Nephron (organoid): ENCODE data around the gene DMBT1.

ENCODE experiments used
- H3K27ac Mint-ChIP-seq, 3 experiments: 2 replicates each; pipeline ENCODE4 v1.8.0; 2020; ENCODE audit warnings: mixed read lengths in 3 of 3, mild to moderate bottlenecking in 2 of 3, moderate library complexity in 1 of 3
- H3K27me3 Mint-ChIP-seq: 2 replicates; pipeline ENCODE4 v1.8.0; 2021; ENCODE audit warnings: low read depth, mild to moderate bottlenecking, moderate library complexity, mixed read lengths
- H3K36me3 Mint-ChIP-seq: 2 replicates; pipeline ENCODE4 v1.8.0; 2020; ENCODE audit warnings: low read depth, mixed read lengths
- H3K4me1 Mint-ChIP-seq: 2 replicates; pipeline ENCODE4 v1.8.0; 2020; ENCODE audit warnings: mixed read lengths
- H3K4me3 Mint-ChIP-seq, 3 experiments: 2 replicates each; pipeline ENCODE4 v1.8.0; 2020; ENCODE audit warnings: mild to moderate bottlenecking in 3 of 3, mixed read lengths in 3 of 3, moderate library complexity in 2 of 3
- H3K9me3 Mint-ChIP-seq: 2 replicates; pipeline ENCODE4 v1.8.0; 2020; ENCODE audit warnings: mixed read lengths
- TF ChIP-seq, protein P1 (sequence below), 3 experiments: fragments of 200-600 bp; sonication (generic); IDR thresholded peaks; one replicate each; pipeline ENCODE4 v1.5.0; 2021; ENCODE audit warnings: antibody characterized with exemption in 3 of 3; ENCODE audit not compliant: unreplicated experiment in 3 of 3

DMBT1 gene

DNA sequence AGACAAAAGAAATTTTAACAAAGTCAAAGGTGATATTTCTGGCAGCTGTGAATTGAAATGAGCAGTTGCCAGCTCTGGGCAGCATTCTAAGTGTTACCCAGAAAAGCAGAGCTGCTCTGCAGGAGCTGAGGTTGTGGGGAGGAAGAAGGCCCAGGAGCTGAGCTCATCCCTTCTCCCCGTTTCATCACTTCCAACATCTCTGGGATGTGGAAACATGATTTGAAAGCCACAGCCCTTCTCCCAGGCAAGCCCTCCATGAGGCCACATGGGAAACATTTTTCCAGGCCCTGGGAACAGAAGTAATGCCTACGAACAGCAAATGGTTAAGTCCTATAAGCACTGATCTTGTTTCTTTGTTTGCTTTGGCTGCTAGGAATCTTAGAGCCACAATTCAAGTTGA is 10.9 kb upstream of the DMBT1 start:
- no peaks in the 10 kb centered on the region for H3K36me3 Mint-ChIP-seq
- TF ChIP-seq, protein P1, sequence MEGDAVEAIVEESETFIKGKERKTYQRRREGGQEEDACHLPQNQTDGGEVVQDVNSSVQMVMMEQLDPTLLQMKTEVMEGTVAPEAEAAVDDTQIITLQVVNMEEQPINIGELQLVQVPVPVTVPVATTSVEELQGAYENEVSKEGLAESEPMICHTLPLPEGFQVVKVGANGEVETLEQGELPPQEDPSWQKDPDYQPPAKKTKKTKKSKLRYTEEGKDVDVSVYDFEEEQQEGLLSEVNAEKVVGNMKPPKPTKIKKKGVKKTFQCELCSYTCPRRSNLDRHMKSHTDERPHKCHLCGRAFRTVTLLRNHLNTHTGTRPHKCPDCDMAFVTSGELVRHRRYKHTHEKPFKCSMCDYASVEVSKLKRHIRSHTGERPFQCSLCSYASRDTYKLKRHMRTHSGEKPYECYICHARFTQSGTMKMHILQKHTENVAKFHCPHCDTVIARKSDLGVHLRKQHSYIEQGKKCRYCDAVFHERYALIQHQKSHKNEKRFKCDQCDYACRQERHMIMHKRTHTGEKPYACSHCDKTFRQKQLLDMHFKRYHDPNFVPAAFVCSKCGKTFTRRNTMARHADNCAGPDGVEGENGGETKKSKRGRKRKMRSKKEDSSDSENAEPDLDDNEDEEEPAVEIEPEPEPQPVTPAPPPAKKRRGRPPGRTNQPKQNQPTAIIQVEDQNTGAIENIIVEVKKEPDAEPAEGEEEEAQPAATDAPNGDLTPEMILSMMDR (IDR thresholded peaks at IDR 0.05; ENCODE audit: unreplicated experiment in 3 of 3) = no peak
- no peak overlapping the region for H3K27ac Mint-ChIP-seq
- no peak overlapping the region for H3K4me3 Mint-ChIP-seq
- no peaks in the 10 kb centered on the region for H3K9me3 Mint-ChIP-seq
- H3K4me1 Mint-ChIP-seq = no peaks in the 10 kb centered on the region
- H3K27me3 Mint-ChIP-seq = peaks cover 5% of the 10 kb centered on the region

DNA sequence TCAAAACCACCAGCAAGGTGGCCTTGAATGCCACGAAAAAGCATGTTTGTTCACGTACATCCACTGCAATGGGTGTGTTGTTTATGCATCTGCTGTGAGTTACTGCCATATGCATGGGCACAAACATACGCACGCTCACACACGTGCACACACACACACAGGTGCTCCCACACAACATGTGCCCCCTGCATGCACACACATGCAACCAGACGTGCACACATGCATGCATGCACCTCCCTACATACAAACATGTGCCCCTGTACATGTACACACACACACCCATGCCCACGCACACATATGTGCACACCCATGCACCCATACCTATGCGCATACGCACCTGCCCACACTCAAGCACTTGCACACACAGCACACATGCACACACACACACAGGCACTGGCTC is 10.1 kb upstream of the DMBT1 start:
- H3K27ac Mint-ChIP-seq = no peak overlapping the region
- H3K27me3 Mint-ChIP-seq = no peaks in the 10 kb centered on the region
- TF ChIP-seq, protein P1 (IDR thresholded peaks at IDR 0.05; ENCODE audit: unreplicated experiment in 3 of 3) = no peak
- no peaks in the 10 kb centered on the region for H3K36me3 Mint-ChIP-seq
- H3K4me3 Mint-ChIP-seq = no peak overlapping the region
- H3K4me1 Mint-ChIP-seq = no peaks in the 10 kb centered on the region
- H3K9me3 Mint-ChIP-seq = no peaks in the 10 kb centered on the region

DNA sequence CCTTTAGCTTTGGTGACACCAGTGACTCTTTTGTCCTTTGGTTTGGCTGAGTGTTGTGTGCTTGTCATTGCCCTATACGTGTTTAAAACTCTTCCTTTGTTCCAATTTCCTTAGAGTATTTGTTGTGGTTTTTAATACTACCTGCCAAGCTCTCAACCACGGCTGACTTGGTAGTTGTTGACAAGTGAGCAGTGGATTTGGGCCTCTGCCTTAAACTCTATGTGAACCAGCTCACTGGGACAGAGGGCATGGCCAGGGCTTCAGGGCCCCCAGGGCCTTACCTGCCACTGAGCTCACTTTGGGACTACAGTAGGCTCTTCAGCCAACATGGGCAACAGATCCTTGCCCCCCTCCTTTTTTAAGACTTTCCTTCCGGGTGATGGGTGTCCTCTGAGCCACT is 9.6 kb upstream of the DMBT1 start:
- Mint-ChIP-seq H3K9me3 (peaks cover under 1% of the 10 kb centered on the region), H3K36me3 (no peaks in the 10 kb centered on the region), H3K27ac (no peak overlapping the region), H3K4me3 (no peak overlapping the region), H3K27me3 (no peaks in the 10 kb centered on the region), H3K4me1 (no peaks in the 10 kb centered on the region)
- TF ChIP-seq, protein P1 (IDR thresholded peaks at IDR 0.05; ENCODE audit: unreplicated experiment in 3 of 3) = no peak

DNA sequence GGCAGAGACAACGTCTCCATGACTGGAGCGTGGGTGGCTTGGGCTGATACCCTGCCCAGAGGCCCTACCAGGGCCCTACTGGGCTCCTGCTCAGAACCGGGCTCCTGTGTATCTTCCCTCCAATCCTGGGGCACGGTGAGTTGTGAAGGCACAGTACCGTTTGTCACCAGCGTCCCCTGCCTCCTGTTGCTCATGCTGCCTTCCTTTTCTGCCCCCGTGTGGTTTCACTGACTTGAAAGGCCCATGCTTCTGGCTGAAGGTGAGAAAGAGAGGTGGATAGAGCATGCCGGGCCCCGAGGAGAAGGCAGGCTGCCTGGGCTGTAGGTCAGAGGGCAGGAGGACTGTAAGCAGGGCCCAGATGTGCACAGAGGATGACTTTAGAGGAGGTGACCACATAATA is 9.1 kb upstream of the DMBT1 start:
- Mint-ChIP-seq H3K4me3 (no peak overlapping the region), H3K4me1 (no peaks in the 10 kb centered on the region), H3K27me3 (no peaks in the 10 kb centered on the region), H3K9me3 (peaks cover 2% of the 10 kb centered on the region), H3K27ac (no peak overlapping the region), H3K36me3 (no peaks in the 10 kb centered on the region)
- TF ChIP-seq, protein P1 (IDR thresholded peaks at IDR 0.05; ENCODE audit: unreplicated experiment in 3 of 3) = no peak

DNA sequence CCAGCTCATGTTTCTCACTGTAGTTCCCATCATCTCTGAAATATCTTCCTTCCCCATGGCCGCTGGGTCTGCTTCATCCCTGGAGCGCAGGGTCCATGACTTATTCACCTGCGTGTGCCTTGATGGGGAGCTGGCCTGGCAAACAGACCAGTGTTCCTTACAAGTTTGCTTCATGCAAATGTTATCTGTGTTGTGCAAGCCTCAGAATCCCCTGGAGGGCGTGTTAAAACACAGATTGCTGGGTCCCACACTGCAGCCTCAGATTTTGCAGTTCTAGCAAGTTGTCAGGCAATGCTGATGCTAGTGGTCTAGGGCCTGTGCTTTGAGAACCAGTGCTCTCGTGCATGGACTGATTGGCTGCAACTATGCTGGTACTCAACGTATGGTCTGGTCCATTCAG is 7.2 kb upstream of the DMBT1 start:
- TF ChIP-seq, protein P1 (IDR thresholded peaks at IDR 0.05; ENCODE audit: unreplicated experiment in 3 of 3) = no peak
- Mint-ChIP-seq H3K36me3 (no peaks in the 10 kb centered on the region), H3K4me1 (no peaks in the 10 kb centered on the region), H3K27me3 (peaks cover under 1% of the 10 kb centered on the region), H3K9me3 (peaks cover 2% of the 10 kb centered on the region), H3K4me3 (no peak overlapping the region), H3K27ac (no peak overlapping the region)

DNA sequence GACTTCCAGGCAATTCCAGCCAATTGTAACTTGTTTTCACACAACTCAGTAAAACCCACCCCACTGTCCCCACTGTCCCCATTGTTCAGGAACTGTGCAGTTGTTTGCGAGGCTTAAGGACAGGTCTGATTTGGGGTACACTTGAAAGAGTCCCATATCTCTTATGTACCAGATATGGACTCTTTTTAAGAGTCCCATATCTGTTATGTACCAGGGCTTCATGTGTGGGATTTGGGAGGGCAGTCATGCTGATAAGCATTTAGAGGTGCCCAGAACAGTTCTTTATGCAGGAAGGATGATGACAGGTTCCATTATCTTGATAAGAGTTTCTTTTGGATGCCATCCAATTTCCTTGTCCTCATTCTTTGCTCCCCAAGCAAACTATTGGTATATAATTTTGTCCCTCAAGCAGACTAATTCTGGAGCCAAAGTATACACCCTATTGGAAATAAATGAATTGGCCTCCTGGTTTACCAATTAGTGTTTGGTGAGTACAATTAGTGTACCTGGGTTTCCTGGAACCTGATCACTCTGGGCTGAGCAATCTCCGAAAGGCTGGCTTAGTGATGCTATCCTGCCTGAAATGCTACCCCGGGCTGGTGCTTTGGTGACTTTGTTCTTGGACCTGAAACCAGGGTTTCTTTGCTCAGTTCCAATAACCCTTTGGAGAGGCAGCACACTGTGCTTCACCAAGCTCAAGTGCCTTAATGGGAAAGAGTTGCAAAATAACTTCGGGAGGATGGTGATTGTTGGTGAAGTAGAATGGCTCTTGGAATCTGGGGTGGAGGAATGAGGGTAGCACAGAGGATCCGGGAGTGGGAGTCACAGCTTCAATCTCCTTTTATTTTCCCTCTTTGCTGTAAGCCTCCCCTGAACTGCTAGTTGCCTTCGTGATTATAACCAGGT is 6.2 kb upstream of the DMBT1 start:
- H3K36me3 Mint-ChIP-seq = no peaks in the 10 kb centered on the region
- peaks cover 2% of the 10 kb centered on the region for H3K9me3 Mint-ChIP-seq
- TF ChIP-seq, protein P1 (IDR thresholded peaks at IDR 0.05; ENCODE audit: unreplicated experiment in 3 of 3) = no peak
- peaks cover 8% of the 10 kb centered on the region for H3K27me3 Mint-ChIP-seq
- no peak overlapping the region for H3K4me3 Mint-ChIP-seq
- no peaks in the 10 kb centered on the region for H3K4me1 Mint-ChIP-seq
- no peak overlapping the region for H3K27ac Mint-ChIP-seq
